HEK293T (cell line): ENCODE measurements around the gene MCF2L.

ENCODE experiments used
- CTCF ChIA-PET: fragments of 350-600 bp; formaldehyde crosslinking; extraction: SDS; loops from one replicate; lab custom pipeline; 2021; ENCODE audit warnings: antibody characterized with exemption, inconsistent platforms; lab: Yijun Ruan, JAX
- POLR2A ChIA-PET: fragments of 350-600 bp; formaldehyde crosslinking; extraction: SDS; loops from one replicate; lab custom pipeline; 2020; ENCODE audit warnings: antibody characterized with exemption, inconsistent platforms; lab: Yijun Ruan, JAX
- DNase-seq: peaks from one replicate; pipeline ENCODE4 v3.0.0; 2012; ENCODE audit warnings: mixed read lengths; ENCODE audit errors: extremely low spot score
- ARNT ChIP-seq: fragments of 450-650 bp; IDR thresholded peaks from 2 replicates; pipeline ENCODE4 v1.6.1; 2017; ENCODE audit warnings: mild to moderate bottlenecking
- BHLHE40 ChIP-seq: fragments of 450-650 bp; IDR thresholded peaks from 2 replicates; pipeline ENCODE4 v1.6.1; 2016; ENCODE audit warnings: mild to moderate bottlenecking, moderate library complexity, borderline replicate concordance
- CTBP1 ChIP-seq: fragments of 450-650 bp; IDR thresholded peaks from 2 replicates; pipeline ENCODE4 v1.6.1; 2016; ENCODE audit warnings: borderline replicate concordance
- ELF4 ChIP-seq: fragments of 450-650 bp; IDR thresholded peaks from 2 replicates; pipeline ENCODE4 v1.6.1; 2017; ENCODE audit warnings: antibody characterized with exemption
- FOXA1 ChIP-seq: fragments of 450-650 bp; IDR thresholded peaks from 2 replicates; pipeline ENCODE4 v1.6.1; 2016; ENCODE audit warnings: mild to moderate bottlenecking
- FOXK2 ChIP-seq: fragments of 450-650 bp; IDR thresholded peaks from 2 replicates; pipeline ENCODE4 v1.6.1; 2016; ENCODE audit warnings: mild to moderate bottlenecking
- FOXM1 ChIP-seq: fragments of 450-650 bp; IDR thresholded peaks from 2 replicates; pipeline ENCODE4 v1.6.1; 2017; ENCODE audit warnings: mild to moderate bottlenecking, borderline replicate concordance
- HDGF ChIP-seq: fragments of 450-650 bp; IDR thresholded peaks from 2 replicates; pipeline ENCODE4 v1.6.1; 2017; ENCODE audit warnings: antibody characterized with exemption, borderline replicate concordance
- L3MBTL2 ChIP-seq: fragments of 450-650 bp; conservative IDR thresholded peaks from 2 replicates; pipeline ENCODE4 v1.6.1; 2016; ENCODE audit warnings: mild to moderate bottlenecking
- LEF1 ChIP-seq: fragments of 450-650 bp; IDR thresholded peaks from 2 replicates; pipeline ENCODE4 v1.6.1; 2017; ENCODE audit warnings: mild to moderate bottlenecking, borderline replicate concordance
- NFRKB ChIP-seq: fragments of 450-650 bp; IDR thresholded peaks from 2 replicates; pipeline ENCODE4 v1.6.1; 2016; ENCODE audit warnings: mild to moderate bottlenecking, moderate library complexity
- SP1 ChIP-seq: fragments of 450-650 bp; IDR thresholded peaks from 2 replicates; pipeline ENCODE4 v1.6.1; 2017
- SUZ12 ChIP-seq: fragments of 450-650 bp; IDR thresholded peaks from 2 replicates; pipeline ENCODE4 v1.6.1; 2016; ENCODE audit warnings: mild to moderate bottlenecking
- TARDBP ChIP-seq: fragments of 450-650 bp; IDR thresholded peaks from 2 replicates; pipeline ENCODE4 v1.6.1; 2016
- ZNF384 ChIP-seq: fragments of 450-650 bp; IDR thresholded peaks from 2 replicates; pipeline ENCODE4 v1.6.1; 2016
- TF ChIP-seq, protein P1 (sequence below): fragments of 450-650 bp; IDR thresholded peaks from 2 replicates; pipeline ENCODE4 v1.6.1; 2016

The MCF2L gene

DNA sequence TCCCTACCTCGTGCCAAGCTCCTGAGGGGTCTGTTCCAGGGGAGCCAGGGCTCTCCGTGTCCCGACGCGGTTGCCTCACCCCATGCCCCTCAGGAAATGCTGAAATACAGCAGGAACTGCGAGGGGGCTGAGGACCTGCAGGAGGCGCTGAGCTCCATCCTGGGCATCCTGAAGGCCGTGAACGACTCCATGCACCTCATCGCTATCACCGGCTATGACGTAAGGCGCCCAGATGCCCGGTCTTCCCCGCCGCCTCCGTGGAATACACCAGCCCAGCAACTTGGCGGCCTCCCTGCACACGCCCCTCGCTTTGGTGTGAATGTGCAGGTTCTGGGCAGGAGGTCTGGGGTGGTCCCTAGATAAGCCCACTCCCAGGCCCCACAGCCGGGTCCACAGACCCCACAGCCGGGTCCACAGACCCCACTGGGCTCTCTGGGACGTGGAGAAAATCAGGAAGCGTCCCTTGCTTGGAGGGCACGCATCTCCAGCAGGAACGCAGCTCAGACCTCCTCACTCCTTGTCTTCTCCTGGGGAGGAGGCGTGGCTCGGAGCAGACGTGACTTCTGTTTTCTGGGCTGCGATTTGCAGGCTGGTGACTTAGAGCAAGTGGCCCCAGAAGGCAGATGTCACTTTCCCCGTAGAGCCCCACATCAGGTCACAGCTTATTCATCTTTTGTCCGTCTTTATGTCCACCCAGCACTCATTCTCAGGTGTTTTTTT lies 117.2 kb downstream of the MCF2L start:
- DNase-seq, result no peak
- TF ChIP-seq L3MBTL2, result no peak
- TF ChIP-seq ARNT, result no peak
- TF ChIP-seq ELF4, result no peak
- no peak for TF ChIP-seq FOXM1
- TF ChIP-seq, protein P1, sequence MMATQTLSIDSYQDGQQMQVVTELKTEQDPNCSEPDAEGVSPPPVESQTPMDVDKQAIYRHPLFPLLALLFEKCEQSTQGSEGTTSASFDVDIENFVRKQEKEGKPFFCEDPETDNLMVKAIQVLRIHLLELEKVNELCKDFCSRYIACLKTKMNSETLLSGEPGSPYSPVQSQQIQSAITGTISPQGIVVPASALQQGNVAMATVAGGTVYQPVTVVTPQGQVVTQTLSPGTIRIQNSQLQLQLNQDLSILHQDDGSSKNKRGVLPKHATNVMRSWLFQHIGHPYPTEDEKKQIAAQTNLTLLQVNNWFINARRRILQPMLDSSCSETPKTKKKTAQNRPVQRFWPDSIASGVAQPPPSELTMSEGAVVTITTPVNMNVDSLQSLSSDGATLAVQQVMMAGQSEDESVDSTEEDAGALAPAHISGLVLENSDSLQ, result no peak
- no peak for TF ChIP-seq HDGF
- ChIA-PET POLR2A (no interaction called here), CTCF (no interaction called here)

DNA sequence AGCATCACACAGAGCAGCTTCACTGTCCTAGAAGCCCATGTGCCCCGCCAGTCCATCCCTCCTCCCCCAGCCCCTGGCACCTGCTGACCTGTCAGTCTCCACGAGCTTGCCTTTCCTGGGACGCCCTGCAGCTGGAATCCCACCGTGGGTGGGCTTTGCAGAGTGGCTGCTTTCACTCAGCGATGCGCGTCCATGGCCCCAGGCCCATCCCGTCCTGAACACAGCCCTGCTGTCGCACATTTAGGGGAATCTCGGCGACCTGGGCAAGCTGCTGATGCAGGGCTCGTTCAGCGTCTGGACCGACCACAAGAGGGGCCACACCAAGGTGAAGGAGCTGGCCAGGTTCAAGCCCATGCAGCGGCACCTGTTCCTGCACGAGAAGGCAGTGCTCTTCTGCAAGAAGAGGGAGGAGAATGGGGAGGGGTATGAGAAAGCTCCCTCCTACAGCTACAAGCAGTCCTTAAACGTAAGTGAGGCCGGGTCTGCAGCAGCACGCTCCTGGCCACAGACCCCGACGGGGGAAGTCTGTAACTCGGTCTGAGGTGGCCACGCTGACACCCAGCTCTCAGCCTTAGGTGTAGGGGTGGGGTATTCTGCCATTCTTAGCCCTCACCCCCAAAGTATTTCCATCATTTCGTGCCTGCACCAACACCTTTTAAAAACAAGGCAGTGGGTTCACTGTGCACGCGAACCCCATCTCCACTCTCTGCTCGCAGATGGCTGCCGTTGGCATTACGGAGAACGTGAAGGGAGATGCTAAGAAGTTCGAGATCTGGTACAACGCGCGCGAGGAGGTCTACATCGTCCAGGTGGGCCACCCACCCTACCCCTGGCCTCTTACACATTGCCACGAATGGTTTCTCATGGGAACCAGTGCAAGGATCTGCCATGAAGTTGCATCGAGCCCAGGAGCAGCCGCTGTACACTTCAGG lies 118.2 kb downstream of the MCF2L start:
- no peak for DNase-seq

DNA sequence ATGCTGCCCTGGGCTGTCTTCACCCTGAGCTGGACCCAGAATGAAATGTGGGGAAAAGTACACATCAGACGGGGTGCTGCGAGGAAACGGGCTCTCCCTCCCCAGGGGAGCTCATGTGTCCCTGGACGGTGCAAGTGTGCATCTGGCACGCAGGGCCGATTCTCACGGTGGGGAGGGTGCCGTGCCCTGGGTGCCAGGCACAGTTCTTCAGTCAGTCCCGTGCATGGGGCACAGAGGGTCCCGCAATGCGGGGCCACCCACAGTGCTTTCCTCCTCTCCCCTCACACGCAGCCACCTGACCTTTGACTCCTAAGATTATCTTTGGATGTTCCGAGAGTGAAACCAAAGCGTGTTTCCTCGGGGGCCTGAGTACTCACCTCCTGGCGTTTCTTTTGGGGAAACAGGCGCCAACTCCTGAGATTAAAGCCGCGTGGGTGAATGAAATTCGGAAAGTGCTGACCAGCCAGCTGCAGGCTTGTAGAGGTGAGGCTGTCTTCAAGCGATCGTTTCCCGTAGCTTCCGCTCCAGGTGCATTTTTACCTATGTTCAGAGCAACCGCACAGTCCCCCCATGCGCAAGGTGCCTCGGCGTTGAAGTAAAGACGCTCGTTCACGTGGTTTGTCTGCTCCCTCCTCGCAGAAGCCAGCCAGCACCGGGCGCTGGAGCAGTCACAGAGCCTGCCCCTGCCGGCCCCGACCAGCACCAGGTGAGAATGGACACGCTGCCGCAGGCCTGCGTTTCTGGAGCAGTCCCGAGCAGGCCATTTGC lies 119.1 kb downstream of the MCF2L start:
- no peak for DNase-seq
- CTCF ChIA-PET, result no interaction called here
- POLR2A ChIA-PET, result no interaction called here
- TF ChIP-seq ELF4, result no peak
- no peak for TF ChIP-seq FOXA1
- no peak for TF ChIP-seq CTBP1
- no peak for TF ChIP-seq L3MBTL2

More for the DNA sequence above, 118.2 kb downstream of the MCF2L start:
- POLR2A ChIA-PET, result no interaction called here
- TF ChIP-seq NFRKB, result no peak
- TF ChIP-seq FOXK2, result no peak
- no peak for TF ChIP-seq TARDBP
- TF ChIP-seq L3MBTL2, result no peak
- TF ChIP-seq, protein P1, result no peak
- TF ChIP-seq BHLHE40, result no peak
- TF ChIP-seq ELF4, result no peak
- TF ChIP-seq ZNF384, result no peak
- no peak for TF ChIP-seq SP1
- TF ChIP-seq FOXA1, result no peak
- no peak for TF ChIP-seq ARNT
- CTCF ChIA-PET, result no interaction called here

DNA sequence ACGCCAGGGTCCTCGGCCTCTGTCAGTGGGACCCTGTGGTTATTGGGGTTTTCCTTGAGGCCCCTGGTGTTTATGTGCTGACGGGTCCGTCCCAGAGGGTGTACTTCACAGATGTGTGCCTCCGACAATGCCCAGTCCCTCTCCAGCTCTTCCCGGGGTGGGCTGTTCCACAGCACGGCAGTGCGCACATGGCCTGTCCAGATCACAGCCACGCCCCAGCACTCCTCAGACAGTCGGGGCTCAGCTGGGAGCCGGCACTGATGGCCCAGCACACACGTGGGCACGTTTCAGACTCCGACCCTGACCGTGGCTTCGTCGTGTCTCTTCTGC lies 119.6 kb downstream of the MCF2L start:
- ChIA-PET POLR2A (no interaction called here), CTCF (no interaction called here)
- DNase-seq, result no peak
- no peak for TF ChIP-seq CTBP1
- no peak for TF ChIP-seq ARNT
- no peak for TF ChIP-seq FOXM1
- TF ChIP-seq ZNF384, result no peak
- TF ChIP-seq, protein P1, result no peak
- no peak for TF ChIP-seq LEF1
- no peak for TF ChIP-seq BHLHE40
- no peak for TF ChIP-seq FOXK2
- no peak for TF ChIP-seq L3MBTL2
- no peak for TF ChIP-seq ELF4
- TF ChIP-seq SP1, result no peak
- no peak for TF ChIP-seq SUZ12
- no peak for TF ChIP-seq FOXA1
- no peak for TF ChIP-seq NFRKB

DNA sequence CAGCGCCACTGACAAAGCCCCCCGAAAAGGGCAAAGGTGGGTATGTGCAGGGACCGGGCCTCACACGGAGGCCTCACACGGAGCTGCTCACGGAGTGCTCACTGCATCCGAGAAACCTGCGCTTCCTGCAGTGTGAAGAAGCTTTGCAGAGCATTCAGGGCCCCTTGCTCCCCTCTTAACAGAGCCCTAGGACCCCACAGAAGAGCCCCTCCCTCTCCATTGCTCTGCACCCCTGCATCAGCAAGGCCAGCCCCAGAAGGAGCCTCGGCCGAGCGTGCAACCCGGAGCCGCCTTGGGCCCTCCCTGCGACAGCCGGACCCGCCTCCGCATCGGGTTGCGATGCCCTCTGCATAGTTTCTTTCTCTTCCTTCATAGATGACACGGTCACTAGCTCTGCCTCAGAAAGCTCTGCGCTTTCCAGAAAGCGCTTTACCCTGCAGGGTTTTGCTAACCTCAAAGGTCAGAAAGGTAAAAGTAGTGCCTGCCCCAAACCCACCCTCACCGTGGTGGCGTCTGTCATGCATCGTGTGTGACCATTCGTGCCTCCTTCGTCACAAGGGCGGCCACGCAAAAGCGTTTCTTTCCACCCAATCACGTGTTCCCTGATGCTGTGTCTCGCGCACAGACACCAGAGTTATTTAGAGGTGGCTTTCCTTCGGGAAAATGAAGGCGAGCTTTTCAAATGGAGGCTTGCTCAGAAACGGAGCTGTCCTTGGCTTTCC lies 120.8 kb downstream of the MCF2L start:
- DNase-seq, result no peak
- CTCF ChIA-PET, result no interaction called here
- no peak for TF ChIP-seq ARNT
- no peak for TF ChIP-seq HDGF
- POLR2A ChIA-PET, result no interaction called here

DNA sequence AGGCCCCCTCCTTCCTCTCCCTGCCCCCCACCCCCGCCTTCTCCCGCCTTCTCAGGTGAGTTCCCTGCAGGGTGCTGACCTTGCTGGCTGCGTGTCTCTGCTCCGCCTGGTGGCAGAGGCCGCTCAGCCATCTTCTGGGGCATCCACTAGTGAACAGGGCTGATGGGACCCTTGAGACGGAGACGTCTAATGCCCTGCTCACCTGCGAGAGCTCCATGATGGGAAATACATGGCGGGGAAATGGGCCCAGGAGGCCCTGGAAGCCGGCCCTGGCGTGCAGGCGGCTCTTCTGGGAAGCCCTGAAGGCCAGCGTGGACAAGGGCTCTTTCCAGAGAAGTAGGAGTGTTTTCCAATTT lies 121.4 kb downstream of the MCF2L start:
- POLR2A ChIA-PET, result no interaction called here
- DNase-seq, result no peak
- CTCF ChIA-PET, result no interaction called here
- TF ChIP-seq SUZ12, result no peak
- TF ChIP-seq, protein P1, result no peak
- no peak for TF ChIP-seq ARNT
- no peak for TF ChIP-seq LEF1
- no peak for TF ChIP-seq ZNF384
- TF ChIP-seq FOXA1, result no peak
- no peak for TF ChIP-seq ELF4
- no peak for TF ChIP-seq TARDBP
- TF ChIP-seq FOXK2, result no peak
- TF ChIP-seq L3MBTL2, result no peak
- TF ChIP-seq CTBP1, result no peak
- no peak for TF ChIP-seq FOXM1
- no peak for TF ChIP-seq BHLHE40
